ENCODE data around the gene GLIPR1L2. TPM values are rescaled to one million over a fixed set of nuclear protein-coding genes. Genes with fewer than 3 reads are reported as not detected.

The GLIPR1L2 gene
- total and polyA plus RNA-seq, 3 donors from 2014 or later = 6.3 to 35.9 (median 17.9) TPM

- no peak overlapping the region for H3K27ac ChIP-seq
- no peaks in the 10 kb centered on the region for H3K4me1 ChIP-seq
- no peaks in the 10 kb centered on the region for H3K36me3 ChIP-seq (ENCODE audit: low read depth, missing control alignments)
- no peaks in the 10 kb centered on the region for H3K27me3 ChIP-seq
- H3K9me3 ChIP-seq = no peaks in the 10 kb centered on the region
- 93 to 100% methylated on average over 1 of the region's 1 CpG for WGBS, 2 donors
- no peak for TF ChIP-seq CTCF (IDR thresholded peaks at IDR 0.05)
- no peak for TF ChIP-seq POLR2A (IDR thresholded peaks at IDR 0.05)
- no peak overlapping the region for H3K4me3 ChIP-seq
- intact Hi-C loops (cut with DNase I; ENCODE audit: low total_unique reads) = no loop called here
- DNase-seq = no peak
Observed at GRCh38 chr12:75366629-75367028, 24.3 kb upstream of the GLIPR1L2 start.

- no peak overlapping the region for H3K27ac ChIP-seq
- intact Hi-C loops (cut with DNase I; ENCODE audit: low total_unique reads) = no loop called here
- 90 to 98% methylated on average over 2 of the region's 2 CpGs for WGBS, 2 donors
- TF ChIP-seq CTCF (IDR thresholded peaks at IDR 0.05) (no peak), POLR2A (IDR thresholded peaks at IDR 0.05) (no peak)
- no peaks in the 10 kb centered on the region for H3K36me3 ChIP-seq (ENCODE audit: low read depth, missing control alignments)
- DNase-seq = no peak
- H3K4me3 ChIP-seq = no peak overlapping the region
- H3K27me3 ChIP-seq = no peaks in the 10 kb centered on the region
- H3K9me3 ChIP-seq = no peaks in the 10 kb centered on the region
- no peaks in the 10 kb centered on the region for H3K4me1 ChIP-seq
Observed at GRCh38 chr12:75374971-75375370, 15.9 kb upstream of the GLIPR1L2 start.

- no peak overlapping the region for H3K27ac ChIP-seq
- WGBS, 2 donors = 89 to 94% methylated on average over 1 of the region's 1 CpG
- intact Hi-C loops (cut with DNase I; ENCODE audit: low total_unique reads) = no loop called here
- H3K4me3 ChIP-seq = no peak overlapping the region
- H3K36me3 ChIP-seq (ENCODE audit: low read depth, missing control alignments) = no peaks in the 10 kb centered on the region
- no peaks in the 10 kb centered on the region for H3K9me3 ChIP-seq
- H3K4me1 ChIP-seq = no peaks in the 10 kb centered on the region
- no peaks in the 10 kb centered on the region for H3K27me3 ChIP-seq
- no peak for DNase-seq
- no peak for TF ChIP-seq POLR2A (IDR thresholded peaks at IDR 0.05)
- TF ChIP-seq CTCF (IDR thresholded peaks at IDR 0.05) = no peak
Observed at GRCh38 chr12:75378354-75378753, 12.5 kb upstream of the GLIPR1L2 start.

GRCh38 chr12:75389061-75389460 lies 1.8 kb upstream of the GLIPR1L2 start:
- DNase-seq = no peak

More at GRCh38 chr12:75389061-75389460, 1.8 kb upstream of the GLIPR1L2 start:
- Histone ChIP-seq H3K4me3 (no peak overlapping the region), H3K27me3 (no peaks in the 10 kb centered on the region), H3K27ac (peak overlapping the region in 1 of 2 donors; percentile 95), H3K36me3 (ENCODE audit: low read depth, missing control alignments) (no peaks in the 10 kb centered on the region), H3K9me3 (no peaks in the 10 kb centered on the region), H3K4me1 (peaks cover 5% of the 10 kb centered on the region)
- WGBS, 2 donors = 78 to 97% methylated on average over 1 of the region's 1 CpG
- intact Hi-C loops (cut with DNase I; ENCODE audit: low total_unique reads) = no loop called here
- TF ChIP-seq CTCF (IDR thresholded peaks at IDR 0.05) = no peak
- no peak for TF ChIP-seq POLR2A (IDR thresholded peaks at IDR 0.05)
